K562 (cell line): Measurements from ENCODE around the gene SERPING1. TPM values are rescaled to one million over a fixed set of nuclear protein-coding genes. Genes with fewer than 3 reads are reported as not detected.

Experiments used
- ATAC-seq: fragments of 200-7000 bp; cut with Tn5 transposase; 3 replicates; pipeline ENCODE4 v1.9.1; 2020; ENCODE audit warnings: moderate library complexity
- BruUV-seq: library from RNA; stranded (reverse); fragments of 400-500 nt; replicated peaks from 2 replicates; lab custom pipeline; 2021; lab: Mats Ljungman, UMichigan
- CTCF ChIA-PET: fragments of 300-600 bp; formaldehyde crosslinking; extraction: SDS; loops from one replicate; lab custom pipeline; 2021; ENCODE audit warnings: low intra/inter-chr PET ratio; lab: Yijun Ruan, JAX
- POLR2A ChIA-PET: fragments of 300-600, 350-650 bp; sonication (Branson Sonifier 250); formaldehyde crosslinking; extraction: SDS; loops from one replicate; lab custom pipeline; 2021; ENCODE audit warnings: antibody characterized with exemption, inconsistent platforms; lab: Yijun Ruan, JAX
- DNase-seq, 4 experiments: peaks; one replicate each; pipeline versions ENCODE4 v3.0.0 to v3.0.0-alpha.2; 2011 to 2018; ENCODE audit warnings: low spot score in 3 of 4, mixed read lengths in 3 of 4; ENCODE audit errors: extremely low read depth in 1 of 4
- FAIRE-seq: peaks from 2 replicates; lab custom pipeline; 2011; peaks lifted over from hg19 to GRCh38; lab: Jason Lieb, UNC
- H2AFZ ChIP-seq: 2 replicates; pipeline ENCODE4 v1.6.0; 2011; ENCODE audit warnings: low read depth, low read length, control low read depth, inconsistent platforms
- H3K27ac ChIP-seq: fragments of 200-600 bp; 3 replicates; pipeline ENCODE4 v1.8.0; 2011; ENCODE audit warnings: low read depth, mild to moderate bottlenecking, control low read depth, inconsistent platforms, low read length, moderate library complexity, mixed read lengths; ENCODE audit errors: extremely low read depth
- H3K27me3 ChIP-seq, 2 experiments: fragments of 300-600 bp in 1 of 2; 2 replicates in 1 of 2; 3 replicates in 1 of 2; pipeline versions ENCODE4 v1.6.0 to v1.8.0; 2011; ENCODE audit warnings: inconsistent platforms in 2 of 2, low read length in 2 of 2, mild to moderate bottlenecking in 1 of 2, mixed read lengths in 1 of 2, moderate library complexity in 1 of 2; ENCODE audit not compliant: control insufficient read depth in 2 of 2, insufficient read depth in 2 of 2
- H3K36me3 ChIP-seq: fragments of 300-600 bp; 3 replicates; pipeline ENCODE4 v1.8.0; 2011; ENCODE audit warnings: mild to moderate bottlenecking, low read length, inconsistent platforms; ENCODE audit not compliant: control insufficient read depth, insufficient read depth
- H3K4me1 ChIP-seq, 2 experiments: fragments of 200-600 bp in 1 of 2; replicated peaks in 1 of 2; 2 replicates in 1 of 2; 3 replicates in 1 of 2; pipeline versions ENCODE4 v1.5.1 to v1.8.0; 2011; ENCODE audit warnings: inconsistent platforms in 2 of 2, low read length in 2 of 2, mild to moderate bottlenecking in 1 of 2, mixed read lengths in 1 of 2, moderate library complexity in 1 of 2; ENCODE audit not compliant: control insufficient read depth in 2 of 2, insufficient read depth in 2 of 2
- H3K4me2 ChIP-seq: 2 replicates; pipeline ENCODE4 v1.6.1; 2011; ENCODE audit warnings: low read length, control low read depth, inconsistent platforms, mixed read lengths; ENCODE audit not compliant: insufficient read depth
- H3K4me3 ChIP-seq: fragments of 200-600 bp; sonication (generic), shearing (Covaris generic); 2 replicates; pipeline ENCODE4 v1.5.1; 2016; ENCODE audit warnings: control low read depth, inconsistent platforms
- H3K79me2 ChIP-seq: fragments of 200-600 bp; 3 replicates; pipeline ENCODE4 v1.8.0; 2011; ENCODE audit warnings: low read length, inconsistent platforms; ENCODE audit not compliant: control insufficient read depth, insufficient read depth
- H3K9ac ChIP-seq, 2 experiments: 2 replicates each; pipeline versions ENCODE4 v1.6.0 to v1.6.1; 2011; ENCODE audit warnings: low read depth in 2 of 2, low read length in 2 of 2, control low read depth in 1 of 2, inconsistent platforms in 1 of 2, mild to moderate bottlenecking in 1 of 2, mixed read lengths in 1 of 2; ENCODE audit not compliant: insufficient read depth in 1 of 2
- H3K9me1 ChIP-seq: one replicate; pipeline ENCODE4 v1.6.0; 2011; ENCODE audit warnings: inconsistent platforms, mild to moderate bottlenecking, low read length, moderate library complexity; ENCODE audit not compliant: control insufficient read depth, insufficient read depth
- H3K9me3 ChIP-seq: replicated peaks from 2 replicates; pipeline ENCODE4 v1.5.1; 2011; ENCODE audit warnings: low read depth, low read length, inconsistent platforms; ENCODE audit not compliant: control insufficient read depth, insufficient read depth
- H4K20me1 ChIP-seq: replicated peaks from 2 replicates; pipeline ENCODE4 v1.6.1; 2011; ENCODE audit warnings: low read length, inconsistent platforms, mixed read lengths; ENCODE audit not compliant: control insufficient read depth, insufficient read depth
- BHLHE40 ChIP-seq: IDR thresholded peaks from 2 replicates; pipeline ENCODE4 v1.6.1; 2011; ENCODE audit warnings: low read length, improper control_type of control experiment
- HDAC6 ChIP-seq: IDR thresholded peaks from 2 replicates; pipeline ENCODE4 v1.6.1; 2012; ENCODE audit warnings: low read depth, mild to moderate bottlenecking, control low read depth, inconsistent platforms, low read length, moderate library complexity
- PKNOX1 ChIP-seq: fragments of 450-650 bp; IDR thresholded peaks from 2 replicates; pipeline ENCODE4 v1.6.1; 2016
- TARDBP ChIP-seq: fragments of 450-650 bp; IDR thresholded peaks from 2 replicates; pipeline ENCODE4 v1.6.1; 2016
- ZMIZ1 ChIP-seq, 2 experiments: fragments of 150-350 bp in 1 of 2; IDR thresholded peaks; 2 replicates each; pipeline ENCODE4 v1.6.1; 2012 to 2016; ENCODE audit warnings: low read depth in 2 of 2, low read length in 2 of 2, mild to moderate bottlenecking in 1 of 2, moderate library complexity in 1 of 2
- WGBS: fragments of 100-300 bp; shearing (Covaris generic); methylation state at CpG from one replicate; pipeline ENCODE4 v1.1.6; 2016; ENCODE audit warnings: low coverage, mixed read lengths; ENCODE audit not compliant: insufficient coverage; ENCODE audit errors: missing lambda C conversion rate; 5-methylcytosine and 5-hydroxymethylcytosine counted together
- in situ Hi-C: fragments of 300-500 bp; cut with MboI; formaldehyde crosslinking; loops from 4 replicates; pipeline ENCODE4 v1.15.0; 2018; ENCODE audit warnings: inconsistent platforms, mixed read lengths
- intact Hi-C: fragments of 100-400 bp; cut with micrococcal nuclease; formaldehyde crosslinking; loops from 2 replicates; pipeline ENCODE4 v1.14.2; 2022
- polyA plus RNA-seq, 8 experiments: library from polyadenylated mRNA; depleted of rRNA in 4 of 8; stranded (reverse) in 5 of 8; unstranded in 3 of 8; fragments of >200 nt; fragmentation: Nextera tagmentation in 2 of 8; fragmentation: Illumina TruSeq in 1 of 8; extraction: Ambion mirVana in 2 of 8; extraction: Trizol in 1 of 8; gene quantifications; 2 replicates each; pipeline versions ENCODE4 v1.2.1 to v1.2.3, GENCODE V29; 2011 to 2014; ENCODE audit warnings: inconsistent platforms in 1 of 8, missing spikeins in 1 of 8
- total RNA-seq, 7 experiments: library from RNA; depleted of rRNA in 6 of 7; stranded (reverse); fragments of >200 nt in 6 of 7; fragmentation: Illumina TruSeq in 2 of 7; extraction: Trizol in 2 of 7; gene quantifications; 2 replicates each; pipeline versions ENCODE4 v1.2.1 to v1.2.3, GENCODE V29; 2011 to 2021; ENCODE audit warnings: low replicate concordance in 1 of 7

The SERPING1 gene
- total and polyA plus RNA-seq, 9 of the 15 experiments (the other 6 are each of a cell fraction or from before 2014, with no cell fraction given): 0.10 to 1.00 (median 0.21) TPM; not detected in 2

- Histone ChIP-seq H3K27ac (no peak overlapping the region), H4K20me1 (no peaks in the 10 kb centered on the region), H3K36me3 (no peaks in the 10 kb centered on the region), H3K27me3 (peaks cover 23 to 24% of the 10 kb centered on the region in 2 experiments), H3K9ac (no peak overlapping the region), H3K4me2 (no peak overlapping the region), H3K4me1 (no peaks in the 10 kb centered on the region), H3K9me3 (peaks cover 8% of the 10 kb centered on the region), H3K9me1 (no peaks in the 10 kb centered on the region), H3K79me2 (no peaks in the 10 kb centered on the region), H2AFZ (no peak overlapping the region), H3K4me3 (no peak overlapping the region)
- ATAC-seq: no peak
- DNase-seq: no peak
- POLR2A ChIA-PET: interaction anchor here (1.1 kb wide), 1 partner anchor 19 kb away, joined by 3 read pairs; no protein-coding TSS in a partner anchor
- in situ Hi-C loops: no loop called here
- BruUV-seq: no TSS peak
- WGBS: 0% methylated on average over 1 of the region's 1 CpG
- intact Hi-C loops: no loop called here
- CTCF ChIA-PET: no interaction called here
- TF ChIP-seq BHLHE40: no peak
- TF ChIP-seq PKNOX1: no peak
- no peak for TF ChIP-seq ZMIZ1 (IDR thresholded peaks at IDR 0.05; ENCODE audit: low read depth in 2 of 2, low read length in 2 of 2)
- no peak for TF ChIP-seq HDAC6
- no peak for TF ChIP-seq TARDBP
- TF ChIP-seq, all 486 proteins: peak for 0
- FAIRE-seq: no peak
Observed at GRCh38 chr11:57615308-57615707, 17.8 kb downstream of the SERPING1 start.
